HG02642 (cell line): ENCODE measurements around the gene SYT12.

ENCODE experiments used
- ATAC-seq: cut with Tn5 transposase; IDR thresholded peaks from one replicate; pipeline ENCODE4 v1.9.1; 2021; ENCODE audit warnings: mild to moderate bottlenecking; ENCODE audit not compliant: unreplicated experiment, poor library complexity

Gene SYT12

DNA sequence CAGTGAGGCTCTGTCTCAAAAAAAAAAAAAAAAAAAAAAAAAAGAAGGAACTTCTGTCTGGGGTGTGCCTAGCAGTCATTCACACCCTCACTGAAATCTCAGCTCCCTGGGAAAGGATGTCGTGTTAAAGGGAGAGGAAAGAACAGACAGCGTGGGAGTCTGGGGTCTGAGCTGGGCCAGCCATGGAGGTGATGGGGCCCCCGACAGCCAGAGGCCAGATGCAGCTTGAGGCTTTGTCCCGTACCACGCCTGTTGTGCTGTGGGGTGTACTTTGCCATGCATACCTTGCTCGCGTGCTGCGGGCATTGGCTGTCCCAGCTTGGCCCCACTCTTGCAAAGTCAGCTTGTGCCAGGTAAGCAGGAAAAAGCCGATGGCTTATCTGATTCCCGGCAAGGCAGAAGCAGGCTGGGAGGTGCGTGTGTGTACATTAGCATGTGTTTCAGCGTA, 4.6 kb downstream of the SYT12 start:
- ATAC-seq = no peak

DNA sequence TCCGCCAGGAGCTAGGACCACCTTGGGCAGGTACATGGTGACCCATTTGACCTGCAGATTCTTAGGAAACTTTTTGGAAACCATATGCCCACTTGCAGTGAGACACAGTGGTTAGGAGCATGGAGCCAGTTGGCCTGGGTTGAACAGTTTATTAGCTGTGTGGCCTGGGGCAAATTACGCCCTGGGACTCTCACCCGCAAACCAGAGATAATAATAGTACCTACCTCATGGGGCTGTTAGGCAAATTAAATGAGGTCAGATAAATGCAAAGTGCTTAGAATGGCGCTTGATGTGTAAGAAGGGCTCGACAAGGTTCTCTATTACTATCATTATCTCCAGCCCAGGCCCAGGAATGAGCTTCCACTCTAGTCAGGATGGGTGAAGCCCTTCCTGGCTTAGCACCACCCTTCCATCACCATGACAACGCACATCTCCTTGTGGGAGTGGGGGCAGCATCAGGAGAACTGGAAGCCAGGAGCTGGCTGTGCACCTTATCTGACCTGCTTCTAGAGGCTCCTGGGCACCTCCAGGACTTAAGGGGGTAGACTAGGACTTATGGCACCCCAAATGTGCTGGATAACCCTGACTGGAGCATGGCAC, 5.1 kb downstream of the SYT12 start:
- peak; percentile 50 for ATAC-seq

DNA sequence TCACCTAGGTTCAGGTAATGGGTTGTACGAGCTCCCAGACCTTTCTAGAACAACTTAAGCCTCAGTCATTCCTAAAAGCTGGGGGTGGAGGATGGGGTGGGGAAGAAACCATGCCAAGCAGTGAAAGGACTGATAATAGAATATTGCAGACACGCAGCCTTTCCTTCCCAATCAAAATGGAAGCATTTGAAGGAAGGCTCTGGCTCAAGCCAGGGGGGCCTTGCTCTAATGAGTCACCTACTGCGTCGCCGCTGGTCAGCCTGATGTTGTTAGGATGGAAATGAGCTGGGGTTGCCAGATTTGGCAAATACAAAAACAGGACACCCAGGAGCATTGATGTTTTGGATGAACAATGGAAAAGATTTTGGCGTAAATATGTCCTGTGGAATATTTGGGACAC, 6.2 kb downstream of the SYT12 start:
- no peak for ATAC-seq

DNA sequence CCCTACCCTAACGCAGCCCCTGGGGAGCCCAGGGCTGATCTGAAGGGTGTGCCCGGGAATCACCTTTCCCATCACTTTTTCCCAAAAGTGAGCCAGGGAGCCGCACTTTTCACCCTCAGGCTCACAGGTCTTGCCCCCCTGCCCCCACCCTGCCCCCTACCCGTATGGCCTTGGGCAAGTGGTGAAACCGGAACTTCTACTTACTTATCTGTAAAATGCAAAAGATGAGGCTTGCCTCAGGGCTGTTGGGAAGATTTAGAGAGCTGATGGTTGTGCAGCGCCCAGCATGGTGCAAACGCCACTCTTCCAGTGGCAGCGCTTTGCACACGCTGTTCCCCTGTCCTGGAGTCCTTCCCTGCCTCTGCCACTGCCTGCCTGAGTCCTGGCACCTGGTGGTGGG, 8.0 kb downstream of the SYT12 start:
- ATAC-seq = no peak

DNA sequence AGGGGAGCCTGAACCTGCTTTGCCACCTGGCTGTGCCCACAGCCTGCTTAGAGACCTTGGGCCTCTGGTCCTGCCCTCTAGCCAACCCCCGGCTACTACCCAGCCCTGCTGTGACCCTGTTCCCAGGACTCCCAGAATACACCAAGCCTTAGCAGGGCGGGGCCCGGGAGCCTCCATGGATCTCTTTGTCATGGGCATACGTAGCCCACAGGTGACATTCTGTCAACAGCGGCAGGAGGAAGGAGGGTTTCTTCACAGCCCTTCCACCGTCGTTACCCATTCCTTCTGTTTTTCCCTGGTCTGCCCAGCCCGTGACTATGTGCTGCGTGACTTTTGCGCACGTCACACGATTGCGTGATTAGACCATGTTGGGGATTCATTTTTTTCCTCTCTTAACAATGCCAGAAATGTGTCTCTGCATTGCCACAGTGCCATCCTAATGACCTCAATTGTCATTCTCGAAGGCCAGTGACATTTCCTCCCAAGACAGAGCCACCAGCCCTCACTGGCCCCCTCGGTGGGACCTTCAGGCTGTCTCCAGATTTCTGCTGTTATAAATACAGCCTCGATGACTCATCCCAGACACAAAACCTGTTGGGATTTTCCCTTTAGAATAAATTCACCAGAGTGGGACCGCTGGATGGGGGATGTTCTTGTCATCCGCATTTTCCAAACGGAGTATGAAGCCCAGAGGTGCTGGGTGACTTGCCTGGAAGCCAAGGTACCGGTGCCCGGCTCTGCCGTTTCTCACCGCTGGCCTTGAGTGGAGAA, 9.0 kb downstream of the SYT12 start:
- no peak for ATAC-seq

DNA sequence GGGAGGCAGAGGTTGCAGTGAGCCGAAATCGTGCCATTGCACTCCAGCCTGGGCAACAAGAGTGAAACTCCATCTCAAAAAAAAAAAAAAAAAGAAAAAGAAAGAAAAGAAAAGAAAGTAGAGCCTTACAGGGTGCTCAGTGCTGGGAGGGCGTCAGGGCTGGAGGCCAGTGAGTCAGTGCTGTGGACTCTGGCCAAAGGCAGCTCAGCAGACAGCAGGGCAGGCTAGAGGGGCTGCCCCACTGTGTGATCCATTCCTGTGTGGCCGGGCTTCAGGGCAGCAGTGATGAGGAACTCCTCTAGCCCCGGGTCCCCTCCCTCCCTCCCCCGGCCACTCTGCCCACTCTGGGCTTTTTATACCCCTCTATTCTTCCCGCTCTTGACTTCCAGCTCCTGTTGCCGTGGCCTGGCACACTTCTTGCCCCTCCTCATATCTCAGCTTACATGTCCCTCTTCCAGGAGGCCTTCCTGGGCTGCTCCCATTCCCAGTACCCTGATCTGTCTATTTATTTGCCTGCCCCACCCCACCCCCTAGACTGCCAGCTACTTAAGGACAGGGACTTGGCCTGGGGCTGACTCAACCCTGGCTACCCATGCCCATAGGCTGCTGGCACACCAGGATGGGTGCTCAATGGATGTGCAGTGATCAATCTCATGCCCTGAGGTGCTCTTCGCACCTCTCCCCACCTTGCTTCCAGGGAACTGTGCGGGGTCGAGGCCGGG, 10.1 kb downstream of the SYT12 start:
- ATAC-seq = no peak

DNA sequence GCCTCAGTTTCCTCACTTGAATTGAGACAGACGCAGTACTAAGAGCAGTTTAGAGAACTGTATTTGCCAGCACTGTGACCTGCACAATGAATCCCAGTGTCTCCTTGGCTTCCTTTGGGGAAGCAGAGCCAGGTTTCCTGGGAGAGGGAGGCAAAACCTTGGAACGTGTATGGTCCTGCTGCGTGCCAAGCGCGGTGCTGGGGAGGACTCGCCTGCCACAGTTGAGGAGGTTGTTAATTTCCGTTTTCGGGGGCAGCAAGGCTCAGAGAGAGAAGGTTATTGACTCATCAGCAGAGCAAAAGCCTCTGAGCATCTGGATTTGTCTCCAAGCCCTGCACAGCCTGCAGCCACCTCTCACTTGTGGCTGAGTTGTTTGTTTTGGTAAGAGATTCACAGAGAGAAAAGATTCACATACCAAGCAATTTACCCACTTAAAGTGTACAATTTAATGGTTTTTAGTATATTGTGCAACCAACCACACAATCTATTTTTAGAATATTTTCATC, 10.8 kb downstream of the SYT12 start:
- ATAC-seq = no peak

DNA sequence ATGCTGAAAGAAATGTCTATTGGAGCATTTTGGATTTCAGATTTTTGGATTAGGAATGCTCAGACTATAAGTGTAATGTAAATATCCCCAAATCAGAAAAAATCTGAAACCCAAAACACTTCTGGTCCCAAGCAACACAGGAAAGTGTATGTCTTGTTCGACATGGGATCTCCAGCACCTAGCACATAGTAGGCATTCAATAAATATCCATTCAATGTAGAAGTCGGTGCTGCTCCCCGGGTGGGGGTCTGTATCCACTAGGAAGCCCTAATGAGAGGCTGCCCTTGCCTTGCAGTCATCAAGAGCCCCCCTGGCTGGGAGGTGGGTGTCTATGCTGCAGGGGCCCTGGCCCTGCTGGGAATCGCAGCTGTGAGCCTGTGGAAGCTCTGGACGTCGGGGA, 11.4 kb downstream of the SYT12 start:
- no peak for ATAC-seq

DNA sequence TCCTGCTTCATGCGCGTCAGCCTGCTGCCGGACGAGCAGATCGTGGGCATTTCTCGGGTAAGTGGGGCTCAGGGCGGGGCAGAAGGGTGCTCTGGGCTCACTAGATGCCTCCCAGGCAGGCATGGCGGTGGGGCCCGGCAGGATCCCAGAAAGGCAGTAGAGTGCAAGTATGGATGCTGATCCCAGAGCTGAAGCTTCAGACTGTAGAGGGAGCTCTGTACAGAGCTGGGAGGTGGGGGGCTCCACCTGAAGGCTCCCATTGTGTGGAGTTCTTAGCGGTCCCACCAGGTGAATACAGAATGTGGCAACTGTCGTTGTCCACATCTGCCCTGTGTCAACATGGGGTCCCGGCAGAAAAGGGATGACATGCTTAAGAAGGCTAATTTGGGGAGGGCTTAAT, 17.2 kb downstream of the SYT12 start:
- no peak for ATAC-seq

DNA sequence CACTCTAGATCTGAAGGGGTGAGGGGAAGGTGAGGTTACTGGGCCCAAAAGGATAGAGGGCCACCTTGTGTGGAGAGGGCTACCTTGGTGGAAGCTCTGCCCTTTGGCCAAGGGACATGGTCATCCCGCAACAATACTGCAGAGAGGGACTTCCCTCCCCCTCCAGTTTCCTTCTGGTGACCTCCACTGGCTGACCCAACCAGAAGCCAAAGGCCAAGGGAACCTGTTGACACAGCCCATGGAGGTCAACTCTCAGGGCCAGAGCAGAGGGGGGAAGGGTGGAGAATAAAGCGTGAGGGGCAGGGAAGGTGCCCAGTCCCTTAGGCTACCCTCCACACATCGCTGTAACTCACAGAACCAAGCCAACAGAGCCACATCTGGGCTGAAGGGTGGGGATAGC, 18.7 kb downstream of the SYT12 start:
- no peak for ATAC-seq

DNA sequence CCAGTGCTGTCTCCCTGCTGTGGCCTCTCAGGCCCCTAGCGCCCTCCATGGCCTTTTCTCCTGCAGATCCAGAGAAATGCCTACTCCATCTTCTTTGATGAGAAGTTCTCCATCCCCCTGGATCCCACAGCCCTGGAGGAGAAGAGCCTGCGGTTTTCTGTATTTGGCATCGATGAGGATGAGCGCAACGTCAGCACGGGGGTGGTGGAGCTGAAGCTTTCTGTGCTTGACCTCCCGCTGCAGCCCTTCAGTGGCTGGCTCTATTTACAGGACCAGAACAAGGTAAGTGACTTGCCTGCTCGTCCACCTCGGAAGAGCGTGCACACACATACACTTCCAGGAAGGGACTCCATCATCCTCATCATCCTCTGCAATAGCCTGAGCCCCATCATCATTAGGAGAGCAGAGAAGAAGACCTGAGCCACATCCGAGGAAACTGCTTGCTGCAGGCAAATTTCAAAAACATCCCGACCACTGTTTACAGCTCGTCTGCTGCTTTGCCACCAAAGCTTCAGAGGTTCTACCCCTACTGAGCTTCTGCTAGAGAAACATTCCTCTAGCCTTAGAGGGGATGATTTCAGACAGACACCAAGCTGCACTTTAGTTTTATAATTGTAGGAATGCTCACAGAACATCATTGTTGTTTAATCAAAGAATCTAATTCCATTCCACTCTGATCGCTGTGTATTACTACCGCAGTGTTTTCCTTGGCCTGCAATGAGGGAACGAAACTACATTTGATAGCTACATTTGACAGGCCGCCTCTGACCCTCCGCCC, 20.8 kb downstream of the SYT12 start:
- ATAC-seq = no peak

DNA sequence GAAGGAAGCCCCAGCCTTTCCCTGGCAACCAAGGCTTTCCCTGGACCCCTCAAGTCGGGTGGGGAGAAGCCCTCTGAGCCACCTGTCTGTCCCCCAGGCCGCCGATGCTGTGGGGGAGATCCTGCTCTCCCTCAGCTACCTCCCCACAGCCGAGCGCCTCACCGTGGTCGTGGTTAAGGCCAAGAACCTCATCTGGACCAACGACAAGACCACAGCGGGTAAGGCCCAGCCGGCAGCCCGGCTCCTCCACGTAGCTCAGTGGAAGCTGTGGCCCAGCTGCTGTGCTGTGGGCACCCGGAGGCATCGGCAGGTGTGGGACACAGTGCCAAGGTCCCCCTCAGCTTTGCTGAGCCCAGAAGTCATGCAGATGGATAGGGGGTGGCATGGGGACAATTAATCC, 21.6 kb downstream of the SYT12 start:
- ATAC-seq = no peak

DNA sequence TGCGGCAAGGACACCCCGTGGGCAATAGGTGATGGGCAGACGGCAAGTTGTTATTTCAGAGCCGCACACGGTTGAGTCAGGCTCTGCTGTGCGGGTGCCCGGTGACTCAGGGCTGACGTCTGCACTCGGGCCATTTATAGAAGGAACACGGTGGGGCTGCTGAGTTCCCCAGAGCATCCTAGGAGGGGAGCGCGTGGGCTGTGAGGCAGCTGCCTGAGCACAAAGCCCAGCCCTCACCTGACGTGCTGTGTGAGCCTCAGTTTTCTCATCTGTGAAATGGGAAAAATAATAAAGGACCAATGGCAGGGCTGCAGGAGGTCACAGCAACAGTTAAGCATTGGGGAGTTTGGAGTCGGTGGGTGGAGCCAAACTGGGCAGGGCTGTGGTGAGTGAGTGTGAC, 22.4 kb downstream of the SYT12 start:
- no peak for ATAC-seq

DNA sequence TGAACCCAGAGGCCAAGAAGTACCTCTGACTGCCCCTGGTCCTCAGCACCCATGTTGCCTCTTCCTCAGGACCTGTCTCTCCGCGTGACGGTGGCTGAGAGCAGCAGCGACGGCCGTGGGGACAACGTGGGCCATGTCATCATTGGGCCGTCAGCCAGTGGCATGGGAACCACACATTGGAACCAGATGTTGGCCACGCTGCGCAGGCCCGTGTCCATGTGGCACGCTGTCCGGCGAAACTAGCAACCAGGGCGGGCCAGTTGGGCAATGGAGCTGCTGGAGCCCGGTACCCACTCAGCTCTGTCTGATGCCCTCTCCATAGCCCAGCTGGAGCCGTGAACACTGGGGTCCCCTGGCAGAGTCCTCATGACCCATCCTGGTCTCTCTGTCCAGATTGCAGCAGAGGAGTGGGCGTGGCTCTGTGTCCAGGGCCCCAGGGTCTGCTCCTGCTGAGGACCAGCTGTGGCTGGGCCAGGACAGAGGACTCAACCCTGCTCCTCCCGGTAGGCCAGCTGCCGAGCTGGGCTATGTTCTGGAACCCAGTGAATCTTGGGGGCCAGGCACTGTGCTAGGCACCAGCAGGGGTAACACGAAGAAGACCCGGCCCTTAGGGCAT, 25.7 kb downstream of the SYT12 start:
- ATAC-seq = no peak

DNA sequence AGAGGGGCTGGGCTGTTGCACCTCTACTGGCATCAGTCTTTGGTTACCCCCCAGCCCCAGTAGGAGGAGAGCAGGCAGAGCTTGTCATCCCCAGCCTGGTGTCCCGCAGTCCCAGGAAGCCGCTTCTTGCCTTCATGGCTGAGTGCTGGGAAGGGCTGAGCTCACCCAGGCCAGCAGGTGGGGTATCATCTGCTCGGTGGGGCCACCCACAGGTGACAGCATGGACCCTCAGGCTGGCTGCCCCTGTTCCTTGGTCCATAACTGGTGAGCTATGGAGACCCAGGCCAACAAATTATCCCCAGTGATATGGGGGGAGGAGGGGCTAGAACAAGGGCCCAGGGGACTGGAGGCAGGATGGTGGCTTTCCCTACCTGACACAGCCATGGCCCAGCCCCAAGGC, 27.2 kb downstream of the SYT12 start:
- no peak for ATAC-seq

DNA sequence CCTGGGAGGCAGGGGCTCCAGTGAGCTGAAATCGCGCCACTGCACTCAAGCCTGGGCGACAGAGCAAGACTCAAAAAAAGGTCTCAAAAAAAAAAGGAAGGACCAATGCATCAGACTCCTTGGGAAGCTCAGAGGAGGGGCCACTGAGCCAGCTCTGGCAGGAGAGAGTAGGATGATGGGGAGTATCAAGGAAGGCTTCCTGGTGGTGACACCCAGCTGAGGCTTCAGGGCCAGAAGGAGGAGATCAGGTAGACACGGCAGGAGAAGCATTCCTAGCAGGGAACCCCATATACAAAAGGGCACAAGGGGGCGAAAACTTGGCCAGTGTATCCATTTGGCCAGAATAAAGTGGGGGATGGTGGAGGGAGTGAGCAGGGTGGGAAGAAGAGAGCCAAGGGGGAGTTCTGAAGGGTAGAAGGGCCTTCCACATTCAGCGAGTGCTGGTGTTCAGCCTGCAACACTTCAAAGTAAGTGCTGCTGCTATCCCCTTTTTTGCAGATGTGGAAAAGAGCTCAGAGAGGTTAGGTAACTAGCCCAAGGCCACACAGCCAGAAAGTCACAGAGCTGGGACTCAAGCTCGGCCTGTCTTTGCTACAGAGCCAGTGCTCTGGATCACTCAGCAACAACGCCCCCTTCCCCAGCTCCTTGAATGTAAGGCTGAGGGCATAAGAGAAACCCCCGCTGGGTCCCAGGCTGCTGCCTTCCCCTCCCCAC, 28.4 kb downstream of the SYT12 start:
- no peak for ATAC-seq

DNA sequence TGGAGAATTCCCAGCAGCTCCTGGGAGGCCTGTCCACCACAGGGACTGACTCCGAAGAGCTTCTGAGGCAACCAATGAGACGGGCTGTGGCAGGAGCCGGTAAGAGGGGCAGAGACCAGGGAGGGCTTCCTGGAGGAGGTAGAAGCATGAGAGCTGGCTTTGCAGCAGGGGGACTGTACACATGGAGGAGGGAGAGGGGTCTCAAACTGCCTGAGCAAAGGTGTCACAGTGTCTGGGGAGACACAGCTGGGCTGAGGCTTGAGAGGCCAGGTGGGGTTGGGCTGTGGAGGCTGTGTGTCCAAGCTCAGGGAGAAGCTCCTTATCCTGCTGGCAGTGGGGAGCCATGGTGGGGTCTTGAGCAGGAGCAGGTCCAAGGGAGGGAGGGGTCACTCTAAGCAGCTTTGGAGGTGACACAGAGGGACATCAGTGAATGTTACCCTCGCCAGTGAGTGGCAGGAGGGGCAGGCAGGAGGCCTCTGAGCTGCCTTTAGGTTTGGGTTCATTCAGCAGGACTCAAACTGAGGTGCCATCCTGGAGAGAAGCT, 29.1 kb downstream of the SYT12 start:
- ATAC-seq = no peak

DNA sequence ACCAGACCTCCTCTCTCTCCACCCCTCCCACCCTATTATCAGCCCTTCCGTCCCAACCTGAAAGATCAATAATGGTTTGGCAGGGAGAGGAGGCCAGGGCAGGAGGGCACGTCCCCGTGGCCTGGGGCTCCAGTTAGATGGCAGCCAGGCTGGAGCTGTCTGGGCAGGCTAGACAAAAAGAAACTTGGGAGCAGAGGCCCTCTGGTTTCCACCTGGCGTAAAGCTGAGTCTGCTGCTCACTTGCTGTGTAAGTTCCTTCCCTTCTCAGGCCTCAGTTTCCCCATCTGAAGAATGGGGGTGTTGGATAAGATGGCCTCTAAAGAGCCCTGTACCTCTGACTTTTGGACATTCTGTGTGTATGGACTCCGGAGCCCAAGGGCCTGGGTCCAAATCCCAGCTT, 30.0 kb downstream of the SYT12 start:
- ATAC-seq = no peak

DNA sequence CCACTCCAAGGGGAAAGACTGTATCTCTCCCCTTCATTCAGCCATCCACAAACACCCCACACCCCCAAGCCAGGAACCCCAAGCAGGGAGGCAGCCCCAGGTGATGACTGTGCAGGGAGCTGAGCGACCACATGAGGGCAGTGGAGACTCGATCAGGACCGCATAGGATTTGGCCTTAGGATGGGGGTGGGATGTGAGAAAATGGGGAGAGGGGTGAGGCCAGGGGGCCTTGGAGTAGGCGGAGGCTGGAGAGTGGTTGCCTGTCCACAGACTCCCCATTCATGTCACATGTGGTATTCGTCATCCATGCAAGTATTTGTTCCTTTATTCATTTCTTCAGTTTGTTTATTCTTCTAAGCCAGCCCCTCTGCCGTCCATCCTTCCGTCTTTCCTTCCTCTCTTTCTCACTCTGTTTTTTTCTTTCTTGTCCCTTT, 31.0 kb downstream of the SYT12 start:
- no peak for ATAC-seq
